K562 (cell line): Measurements from ENCODE around the gene ENTPD8. TPM values are rescaled to one million over a fixed set of nuclear protein-coding genes. Genes with fewer than 3 reads are reported as not detected.
A peak's percentile ranks its signal among the peaks of the same experiment; 100 is the strongest.

Experiments
- BACH1 ChIP-seq: fragments of 200-800 bp; sonication (Bioruptor generic); IDR thresholded peaks from 2 replicates; pipeline ENCODE4 v1.6.1; 2016; ENCODE audit warnings: missing genetic modification characterization, missing compliant biosample characterization
- BCL6 ChIP-seq: fragments of 250-450 bp; sonication (Bioruptor Pico); IDR thresholded peaks from 2 replicates; pipeline ENCODE4 v1.4.0; 2020
- CBX3 ChIP-seq, 2 experiments: IDR thresholded peaks; 1 replicate in 1 of 2; 2 replicates in 1 of 2; pipeline ENCODE4 v1.6.1; 2012; ENCODE audit warnings: inconsistent platforms in 2 of 2, low read length in 2 of 2, borderline replicate concordance in 1 of 2, control low read depth in 1 of 2
- CBX8 ChIP-seq: fragments of 200-600 bp; sonication (generic); IDR thresholded peaks from 2 replicates; pipeline ENCODE4 v1.6.1; 2012; ENCODE audit warnings: borderline replicate concordance, mixed run types, low read depth, mild to moderate bottlenecking, moderate library complexity, mixed read lengths, low read length, control low read depth, inconsistent platforms; ENCODE audit not compliant: poor library complexity, severe bottlenecking; ENCODE audit errors: extremely low read depth
- DIDO1 ChIP-seq: fragments of 450-650 bp; IDR thresholded peaks from 2 replicates; pipeline ENCODE4 v1.6.1; 2016; ENCODE audit warnings: low read depth, missing biosample characterization, missing genetic modification characterization
- GTF2A2 ChIP-seq: IDR thresholded peaks from 2 replicates; pipeline ENCODE4 v1.6.1; 2016; ENCODE audit warnings: mild to moderate bottlenecking, missing genetic modification characterization, missing compliant biosample characterization
- GTF2E2 ChIP-seq: fragments of 200-800 bp; sonication (Bioruptor generic); IDR thresholded peaks from 2 replicates; pipeline ENCODE4 v1.6.1; 2016; ENCODE audit warnings: missing genetic modification characterization, missing compliant biosample characterization
- HMGXB4 ChIP-seq: sonication (generic); formaldehyde crosslinking; IDR thresholded peaks from 2 replicates; pipeline ENCODE4 v1.8.1; 2023; ENCODE audit warnings: mild to moderate bottlenecking, missing genetic modification reagents
- IRF1 ChIP-seq: sonication (generic); formaldehyde crosslinking; IDR thresholded peaks from 2 replicates; pipeline ENCODE4 v1.8.0; 2022; ENCODE audit warnings: missing genetic modification reagents, mild to moderate bottlenecking, borderline replicate concordance
- MBD2 ChIP-seq: sonication (generic); IDR thresholded peaks from 2 replicates; pipeline ENCODE4 v1.6.1; 2016; ENCODE audit warnings: low read depth, borderline replicate concordance
- MEF2D ChIP-seq: conservative IDR thresholded peaks from 2 replicates; pipeline ENCODE4 v1.6.1; 2016; ENCODE audit warnings: low read depth, missing genetic modification characterization, missing compliant biosample characterization
- NBN ChIP-seq: fragments of 450-650 bp; IDR thresholded peaks from 2 replicates; pipeline ENCODE4 v1.6.1; 2016; ENCODE audit warnings: low read depth, mild to moderate bottlenecking
- NR0B1 ChIP-seq: fragments of 450-650 bp; IDR thresholded peaks from one replicate; pipeline ENCODE4 v1.6.1; 2018; ENCODE audit warnings: mild to moderate bottlenecking, moderate library complexity; ENCODE audit not compliant: partially characterized antibody
- PRMT5 ChIP-seq: sonication (generic); formaldehyde crosslinking; IDR thresholded peaks from 2 replicates; pipeline ENCODE4 v1.5.0; 2020; ENCODE audit warnings: missing genetic modification reagents
- PTBP1 ChIP-seq: fragments of 200-400 bp; formaldehyde crosslinking; IDR thresholded peaks from 2 replicates; pipeline ENCODE4 v1.6.1; 2017; ENCODE audit warnings: low read depth, low read length
- TCFL5 ChIP-seq: fragments of 250-450 bp; sonication (Bioruptor Pico); conservative IDR thresholded peaks from 2 replicates; pipeline ENCODE4 v1.6.1; 2021; ENCODE audit warnings: mild to moderate bottlenecking, moderate library complexity, matching md5 sums
- ZNF239 ChIP-seq: fragments of 250-450 bp; sonication (Bioruptor Pico); IDR thresholded peaks from 2 replicates; pipeline ENCODE4 v1.4.0; 2020; ENCODE audit warnings: mild to moderate bottlenecking
- polyA plus RNA-seq, 8 experiments: library from polyadenylated mRNA; depleted of rRNA in 4 of 8; stranded (reverse) in 5 of 8; unstranded in 3 of 8; fragments of >200 nt; fragmentation: Nextera tagmentation in 2 of 8; fragmentation: Illumina TruSeq in 1 of 8; extraction: Ambion mirVana in 2 of 8; extraction: Trizol in 1 of 8; gene quantifications; 2 replicates each; pipeline versions ENCODE4 v1.2.1 to v1.2.3, GENCODE V29; 2011 to 2014; ENCODE audit warnings: inconsistent platforms in 1 of 8, missing spikeins in 1 of 8
- total RNA-seq, 7 experiments: library from RNA; depleted of rRNA in 6 of 7; stranded (reverse); fragments of >200 nt in 6 of 7; fragmentation: Illumina TruSeq in 2 of 7; extraction: Trizol in 2 of 7; gene quantifications; 2 replicates each; pipeline versions ENCODE4 v1.2.1 to v1.2.3, GENCODE V29; 2011 to 2021; ENCODE audit warnings: low replicate concordance in 1 of 7
- TF ChIP-seq, protein P1 (sequence below), 2 experiments: fragments of 200-800 bp in 1 of 2; sonication (Bioruptor generic) in 1 of 2; sonication (generic) in 1 of 2; formaldehyde crosslinking in 1 of 2; IDR thresholded peaks in 1 of 2; conservative IDR thresholded peaks in 1 of 2; 2 replicates each; pipeline versions ENCODE4 v1.5.0 to v1.6.1; 2016 to 2020; ENCODE audit warnings: missing compliant biosample characterization in 1 of 2, missing genetic modification characterization in 1 of 2, missing genetic modification reagents in 1 of 2

ENTPD8 gene
- total and polyA plus RNA-seq, 9 of the 15 experiments (the other 6 are each of a cell fraction or from before 2014, with no cell fraction given) = 0.06 to 0.27 (median 0.19) TPM; not detected in 5

- TF ChIP-seq CBX3 (IDR thresholded peaks at IDR 0.05; ENCODE audit: borderline replicate concordance in 1 of 2, low read length in 2 of 2) = peak in 1 of 2 experiments; percentile 82; a peak in 2 of 3 replicates
- TF ChIP-seq GTF2E2 (tag) = no peak
- TF ChIP-seq IRF1 = no peak
- peak; percentile 94 for TF ChIP-seq BACH1 (tag)
- no peak for TF ChIP-seq GTF2A2 (tag)
- peak; percentile 27; the same call in 1 of the 2 replicates for TF ChIP-seq MEF2D (tag)
- peak; percentile 22; the same call in 1 of the 2 replicates for TF ChIP-seq ZNF239 (CRISPR knock-in tag)
- no peak for TF ChIP-seq MBD2
- TF ChIP-seq CBX8 = no peak
- TF ChIP-seq DIDO1 (tag) = 0 out of 2 replicates have a peak, but pooled peaks have one; percentile 29
- TF ChIP-seq NBN = no peak
- no peak for TF ChIP-seq HMGXB4 (CRISPR knock-in tag)
- no peak for TF ChIP-seq PRMT5 (CRISPR knock-in tag)
- TF ChIP-seq PTBP1 = no peak
- TF ChIP-seq TCFL5 (CRISPR knock-in tag) = no peak
- TF ChIP-seq NR0B1 = no peak
- TF ChIP-seq, protein P1, sequence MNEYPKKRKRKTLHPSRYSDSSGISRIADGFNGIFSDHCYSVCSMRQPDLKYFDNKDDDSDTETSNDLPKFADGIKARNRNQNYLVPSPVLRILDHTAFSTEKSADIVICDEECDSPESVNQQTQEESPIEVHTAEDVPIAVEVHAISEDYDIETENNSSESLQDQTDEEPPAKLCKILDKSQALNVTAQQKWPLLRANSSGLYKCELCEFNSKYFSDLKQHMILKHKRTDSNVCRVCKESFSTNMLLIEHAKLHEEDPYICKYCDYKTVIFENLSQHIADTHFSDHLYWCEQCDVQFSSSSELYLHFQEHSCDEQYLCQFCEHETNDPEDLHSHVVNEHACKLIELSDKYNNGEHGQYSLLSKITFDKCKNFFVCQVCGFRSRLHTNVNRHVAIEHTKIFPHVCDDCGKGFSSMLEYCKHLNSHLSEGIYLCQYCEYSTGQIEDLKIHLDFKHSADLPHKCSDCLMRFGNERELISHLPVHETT (CRISPR knock-in tag; conservative IDR thresholded peaks at IDR 0.05 in 1 of 2, IDR thresholded peaks at IDR 0.05 in 1 of 2) = peak in 1 of 2 experiments; percentile 70; a peak in 2 of 4 replicates
- TF ChIP-seq BCL6 (CRISPR knock-in tag) = no peak
Observed at GRCh38 chr9:137482094-137482781, 41.1 kb upstream of the ENTPD8 start (continued).
